Esophagus mucosa (tissue), 1 donor: ENCODE results near the gene FAM13A. TPM values are rescaled to one million over a fixed set of nuclear protein-coding genes. Genes with fewer than 3 reads are reported as not detected.
A peak's percentile ranks its signal among the peaks of the same experiment; 100 is the strongest.
"Not testable (repeated sequence)": the region's sequence is repeated elsewhere in the genome, so short reads cannot be mapped to it uniquely, and the experiment has no call there.

Experiments
- ATAC-seq: fragments of 200-7000 bp; cut with Tn5 transposase; one replicate; pipeline ENCODE4 v1.9.1; 2020
- total RNA-seq: library from RNA; stranded (reverse); gene quantifications from one replicate; pipeline ENCODE4 v1.2.4, GENCODE V29; 2023
- donor health status: DM: yes; HTN: yes; CAD: no.

FAM13A gene
- total RNA-seq, 1 donor from 2014 or later = 5.7 TPM

GRCh38 chr4:88998891-88999290 lies 58.1 kb downstream of the FAM13A start:
- ATAC-seq = no peak

GRCh38 chr4:88998001-88998400 lies 59.0 kb downstream of the FAM13A start:
- no peak for ATAC-seq

GRCh38 chr4:88995874-88996273 lies 61.1 kb downstream of the FAM13A start:
- ATAC-seq = no peak

- ATAC-seq = not testable (repeated sequence)
These were observed 61.7 kb downstream of the FAM13A start for GRCh38 chr4:88995257-88995656.

GRCh38 chr4:88993246-88993645 lies 63.7 kb downstream of the FAM13A start:
- no peak for ATAC-seq

GRCh38 chr4:88991746-88992145 lies 65.2 kb downstream of the FAM13A start:
- no peak for ATAC-seq

GRCh38 chr4:88989990-88990389 lies 67.0 kb downstream of the FAM13A start:
- no peak for ATAC-seq

GRCh38 chr4:88985088-88985773 lies 71.8 kb downstream of the FAM13A start:
- no peak for ATAC-seq

- ATAC-seq = no peak
These were observed 74.2 kb downstream of the FAM13A start for GRCh38 chr4:88982757-88983156.

- no peak for ATAC-seq
These were observed 75.0 kb downstream of the FAM13A start for GRCh38 chr4:88981993-88982392.

GRCh38 chr4:88981556-88981955 lies 75.4 kb downstream of the FAM13A start:
- no peak for ATAC-seq

- no peak for ATAC-seq
These were observed 77.7 kb downstream of the FAM13A start for GRCh38 chr4:88979276-88979675.

- ATAC-seq = no peak
These were observed 80.3 kb downstream of the FAM13A start for GRCh38 chr4:88976775-88977035.

GRCh38 chr4:88975958-88976774 lies 80.8 kb downstream of the FAM13A start:
- peak; percentile 63 for ATAC-seq

- no peak for ATAC-seq
These were observed 85.4 kb downstream of the FAM13A start for GRCh38 chr4:88971536-88971935.

GRCh38 chr4:88969746-88970145 lies 87.2 kb downstream of the FAM13A start:
- ATAC-seq = peak; percentile 31

GRCh38 chr4:88969271-88969670 lies 87.7 kb downstream of the FAM13A start:
- ATAC-seq = no peak

GRCh38 chr4:88967883-88968331 lies 89.1 kb downstream of the FAM13A start:
- peak; percentile 41 for ATAC-seq

GRCh38 chr4:88965053-88965452 lies 91.9 kb downstream of the FAM13A start:
- no peak for ATAC-seq

- ATAC-seq = peak; percentile 86
These were observed 92.5 kb downstream of the FAM13A start for GRCh38 chr4:88964450-88964849.

GRCh38 chr4:88963817-88964216 lies 93.2 kb downstream of the FAM13A start:
- ATAC-seq = peak; percentile 85

GRCh38 chr4:88962396-88962795 lies 94.6 kb downstream of the FAM13A start:
- no peak for ATAC-seq

GRCh38 chr4:88960576-88960975 lies 96.4 kb downstream of the FAM13A start:
- no peak for ATAC-seq

- ATAC-seq = no peak
These were observed 98.9 kb downstream of the FAM13A start for GRCh38 chr4:88958080-88958479.
